ENCODE results near the gene MACF1.

The MACF1 gene

GRCh38 chr1:39213511-39214002, 9.1 kb downstream of the MACF1 start:
- DNase-seq, result no peak

GRCh38 chr1:39214021-39214713, 9.7 kb downstream of the MACF1 start:
- DNase-seq, result peak in 41 of 58 donors; percentile 12 to 88 (median 44)

GRCh38 chr1:39214714-39214997, 10.2 kb downstream of the MACF1 start:
- peak in 2 of 58 donors; percentile 47 to 62 for DNase-seq

GRCh38 chr1:39214998-39215873, 10.7 kb downstream of the MACF1 start:
- peak in 2 of 58 donors; percentile 20 to 45 for DNase-seq

- no peak for DNase-seq
Observed at GRCh38 chr1:39216771-39217170, 12.3 kb downstream of the MACF1 start.

GRCh38 chr1:39220891-39221870, 16.7 kb downstream of the MACF1 start:
- DNase-seq, result no peak

- DNase-seq, result no peak
Observed at GRCh38 chr1:39224295-39224829, 19.9 kb downstream of the MACF1 start.

- DNase-seq, result no peak
Observed at GRCh38 chr1:39226836-39227235, 22.3 kb downstream of the MACF1 start.

- DNase-seq, result no peak
Observed at GRCh38 chr1:39228252-39228651, 23.8 kb downstream of the MACF1 start.

- no peak for DNase-seq
Observed at GRCh38 chr1:39229504-39229903, 25.0 kb downstream of the MACF1 start.

- peak in 1 of 58 donors; percentile 24 for DNase-seq
Observed at GRCh38 chr1:39230261-39231190, 26.0 kb downstream of the MACF1 start.

GRCh38 chr1:39236971-39237370, 32.5 kb downstream of the MACF1 start:
- no peak for DNase-seq

GRCh38 chr1:39238476-39238875, 34.0 kb downstream of the MACF1 start:
- DNase-seq, result peak in 40 of 58 donors; percentile 8 to 79 (median 38)

GRCh38 chr1:39239968-39240367, 35.5 kb downstream of the MACF1 start:
- DNase-seq, result no peak

- no peak for DNase-seq
Observed at GRCh38 chr1:39243302-39243701, 38.8 kb downstream of the MACF1 start.

GRCh38 chr1:39250460-39251240, 46.2 kb downstream of the MACF1 start:
- DNase-seq, result no peak

- no peak for DNase-seq
Observed at GRCh38 chr1:39255222-39255621, 50.7 kb downstream of the MACF1 start.

GRCh38 chr1:39258146-39258924, 53.8 kb downstream of the MACF1 start:
- peak in 41 of 58 donors; percentile 15 to 71 (median 39) for DNase-seq

Measured in anterior cingulate cortex (tissue), 58 donors.